SJCRH30 (cell line): Measurements from ENCODE around the gene FAM43A. TPM values are rescaled to one million over a fixed set of nuclear protein-coding genes. Genes with fewer than 3 reads are reported as not detected.

Source experiments
- DNase-seq, 2 experiments: peaks; one replicate each; pipeline ENCODE4 v3.0.0-alpha.2; 2015 to 2020
- H3K27ac ChIP-seq: fragments of 250-450 bp; sonication (Bioruptor Pico); 2 replicates; pipeline ENCODE4 v1.5.1; 2020; ENCODE audit warnings: mild to moderate bottlenecking, moderate library complexity
- H3K27me3 ChIP-seq: fragments of 250-450 bp; sonication (Bioruptor Pico); 2 replicates; pipeline ENCODE4 v1.5.1; 2020; ENCODE audit warnings: mild to moderate bottlenecking, moderate library complexity
- H3K36me3 ChIP-seq: fragments of 250-450 bp; sonication (Bioruptor Pico); 2 replicates; pipeline ENCODE4 v1.5.1; 2020; ENCODE audit warnings: mild to moderate bottlenecking, moderate library complexity
- H3K4me1 ChIP-seq: fragments of 250-450 bp; sonication (Bioruptor Pico); 2 replicates; pipeline ENCODE4 v1.5.1; 2020; ENCODE audit warnings: mild to moderate bottlenecking, moderate library complexity
- H3K4me3 ChIP-seq: fragments of 250-450 bp; sonication (Bioruptor Pico); 2 replicates; pipeline ENCODE4 v1.5.1; 2020; ENCODE audit warnings: mild to moderate bottlenecking, moderate library complexity
- H3K9me3 ChIP-seq: fragments of 250-450 bp; sonication (Bioruptor Pico); replicated peaks from 2 replicates; pipeline ENCODE4 v1.5.1; 2020; ENCODE audit warnings: mild to moderate bottlenecking, moderate library complexity
- total RNA-seq: library from RNA; depleted of rRNA; stranded (reverse); fragments of >200 nt; shearing (Covaris generic); gene quantifications from 2 replicates; pipeline ENCODE4 v1.2.3, GENCODE V29; 2014

Gene FAM43A
- total RNA-seq, 1 experiment from 2014 or later = 1.9 TPM

DNA sequence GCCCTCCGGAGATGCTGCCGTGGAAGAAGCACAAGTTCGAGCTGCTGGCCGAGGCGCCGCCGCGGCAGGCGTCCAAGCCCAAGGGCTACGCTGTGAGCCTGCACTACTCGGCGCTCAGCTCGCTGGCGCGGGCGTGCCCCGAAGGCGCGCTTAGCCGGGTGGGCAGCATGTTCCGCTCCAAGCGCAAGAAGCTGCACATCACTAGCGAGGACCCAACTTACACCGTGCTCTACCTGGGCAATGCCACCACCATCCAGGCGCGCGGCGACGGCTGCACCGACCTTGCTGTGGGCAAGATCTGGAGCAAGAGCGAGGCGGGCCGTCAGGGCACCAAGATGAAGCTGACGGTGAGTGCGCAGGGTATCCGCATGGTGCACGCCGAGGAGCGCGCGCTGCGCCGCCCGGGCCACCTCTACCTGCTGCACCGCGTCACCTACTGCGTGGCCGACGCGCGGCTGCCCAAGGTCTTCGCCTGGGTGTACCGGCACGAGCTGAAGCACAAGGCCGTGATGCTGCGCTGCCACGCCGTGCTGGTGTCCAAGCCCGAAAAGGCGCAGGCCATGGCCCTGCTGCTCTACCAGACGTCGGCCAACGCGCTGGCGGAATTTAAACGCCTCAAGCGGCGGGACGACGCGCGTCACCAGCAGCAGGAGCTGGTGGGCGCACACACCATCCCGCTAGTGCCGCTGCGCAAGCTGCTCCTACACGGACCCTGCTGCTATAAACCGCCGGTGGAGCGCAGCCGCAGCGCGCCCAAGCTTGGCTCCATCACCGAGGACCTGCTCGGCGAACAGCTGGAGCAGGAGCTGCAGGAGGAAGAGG lies 1.3 kb downstream of the FAM43A start:
- no peaks in the 10 kb centered on the region for H3K36me3 ChIP-seq
- H3K27ac ChIP-seq = no peak overlapping the region
- H3K4me1 ChIP-seq = peaks cover 12% of the 10 kb centered on the region
- H3K9me3 ChIP-seq = no peaks in the 10 kb centered on the region
- H3K27me3 ChIP-seq = no peaks in the 10 kb centered on the region
- no peak for DNase-seq
- H3K4me3 ChIP-seq = no peak overlapping the region

- Histone ChIP-seq H3K9me3 (no peaks in the 10 kb centered on the region), H3K27me3 (no peaks in the 10 kb centered on the region), H3K4me1 (peaks cover 11% of the 10 kb centered on the region), H3K36me3 (no peaks in the 10 kb centered on the region), H3K4me3 (no peak overlapping the region), H3K27ac (no peak overlapping the region)
- DNase-seq = no peak
Observed at GRCh38 chr3:194687638-194688199, 2.0 kb downstream of the FAM43A start.

DNA sequence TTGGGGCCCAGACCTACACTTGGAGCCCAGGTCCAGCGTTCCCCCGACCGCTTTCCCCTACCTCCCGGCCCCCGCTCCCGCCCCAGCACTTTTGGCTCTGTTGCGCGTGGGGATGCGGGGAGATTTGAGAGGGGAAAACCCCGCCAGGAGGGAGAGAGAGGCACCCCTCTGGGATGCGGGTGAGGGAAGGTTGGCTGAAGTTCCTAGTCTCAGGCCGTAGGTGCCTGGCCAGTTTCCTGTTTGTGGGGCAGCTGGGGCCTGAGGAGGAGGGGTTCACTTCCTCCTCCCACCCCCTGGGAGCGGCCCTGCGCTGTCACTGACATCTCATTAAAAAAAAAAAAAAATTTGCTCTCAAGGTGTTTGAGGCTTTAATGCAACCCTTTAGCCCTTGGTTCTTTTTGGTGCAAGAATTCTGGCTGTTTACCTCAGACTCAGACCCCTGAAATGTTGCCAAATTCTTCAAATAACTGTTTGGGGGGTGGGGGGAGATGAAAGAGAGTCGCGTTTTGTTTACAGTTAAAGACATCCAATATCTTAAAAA lies 2.6 kb downstream of the FAM43A start:
- Histone ChIP-seq H3K27me3 (no peaks in the 10 kb centered on the region), H3K36me3 (no peaks in the 10 kb centered on the region), H3K27ac (no peak overlapping the region), H3K4me3 (no peak overlapping the region), H3K9me3 (no peaks in the 10 kb centered on the region), H3K4me1 (peaks cover 6% of the 10 kb centered on the region)
- no peak for DNase-seq

DNA sequence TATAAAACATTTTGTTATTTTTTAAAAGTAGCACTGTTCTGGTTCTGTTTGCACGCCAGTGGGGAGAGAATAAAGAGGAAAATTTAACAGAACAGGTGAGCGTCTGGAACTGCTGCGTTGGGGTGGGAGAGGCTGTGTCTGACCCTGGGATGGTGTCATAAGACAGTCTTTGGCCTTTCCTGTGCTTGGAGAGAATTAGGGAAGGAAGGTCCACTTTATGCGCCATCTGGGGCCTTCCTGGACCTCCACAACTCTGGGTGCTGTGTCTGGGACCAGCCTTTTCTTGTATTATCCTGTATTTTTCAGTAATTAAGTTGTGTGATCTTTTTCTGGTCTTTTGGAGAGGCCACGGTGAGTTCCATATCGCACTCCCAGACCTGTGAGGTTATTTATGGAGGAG lies 3.3 kb downstream of the FAM43A start:
- H3K4me1 ChIP-seq = peaks cover 6% of the 10 kb centered on the region
- no peak overlapping the region for H3K27ac ChIP-seq
- no peak overlapping the region for H3K4me3 ChIP-seq

DNA sequence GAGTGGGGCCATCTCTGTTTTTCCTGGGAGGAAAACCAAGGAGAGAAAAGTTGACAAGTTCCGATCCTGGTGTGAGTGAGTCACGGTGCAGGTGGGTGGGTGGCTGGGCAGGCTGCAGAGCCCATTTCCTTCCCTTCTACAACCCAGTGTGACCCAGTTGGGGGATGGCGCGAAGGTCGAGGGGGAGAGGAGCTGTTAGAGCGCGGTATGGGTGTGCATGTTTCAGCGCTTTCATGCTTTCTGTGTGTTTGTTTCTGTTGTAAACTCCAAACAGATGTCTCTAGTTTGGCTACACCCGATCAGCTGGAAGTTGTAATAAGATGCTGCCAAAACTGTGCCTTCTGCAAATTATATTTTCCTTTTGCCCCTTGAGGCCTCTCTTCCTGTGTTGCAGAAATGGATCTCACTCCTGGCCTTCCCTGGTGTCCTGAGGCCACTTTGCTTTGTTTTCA lies 3.8 kb downstream of the FAM43A start:
- no peaks in the 10 kb centered on the region for H3K9me3 ChIP-seq
- H3K27me3 ChIP-seq = no peaks in the 10 kb centered on the region
- H3K4me1 ChIP-seq = peaks cover 6% of the 10 kb centered on the region
- H3K4me3 ChIP-seq = no peak overlapping the region
- H3K27ac ChIP-seq = no peak overlapping the region
- H3K36me3 ChIP-seq = no peaks in the 10 kb centered on the region
- no peak for DNase-seq

More for the DNA sequence above, 3.3 kb downstream of the FAM43A start:
- Histone ChIP-seq H3K27me3 (no peaks in the 10 kb centered on the region), H3K36me3 (no peaks in the 10 kb centered on the region), H3K9me3 (no peaks in the 10 kb centered on the region)
- DNase-seq = no peak

GRCh38 chr3:194690501-194691372 lies 5.1 kb downstream of the FAM43A start:
- no peak overlapping the region for H3K27ac ChIP-seq
- H3K27me3 ChIP-seq = no peaks in the 10 kb centered on the region
- no peak for DNase-seq
- no peak overlapping the region for H3K4me3 ChIP-seq
- H3K4me1 ChIP-seq = no peaks in the 10 kb centered on the region
- no peaks in the 10 kb centered on the region for H3K36me3 ChIP-seq
- no peaks in the 10 kb centered on the region for H3K9me3 ChIP-seq

GRCh38 chr3:194691481-194692283 lies 6.0 kb downstream of the FAM43A start:
- H3K9me3 ChIP-seq = no peaks in the 10 kb centered on the region
- H3K27ac ChIP-seq = no peak overlapping the region
- no peak for DNase-seq
- no peaks in the 10 kb centered on the region for H3K36me3 ChIP-seq
- H3K4me3 ChIP-seq = no peak overlapping the region
- no peaks in the 10 kb centered on the region for H3K27me3 ChIP-seq
- H3K4me1 ChIP-seq = no peaks in the 10 kb centered on the region

- Histone ChIP-seq H3K36me3 (no peaks in the 10 kb centered on the region), H3K4me3 (no peak overlapping the region), H3K4me1 (no peaks in the 10 kb centered on the region), H3K9me3 (no peaks in the 10 kb centered on the region), H3K27me3 (no peaks in the 10 kb centered on the region), H3K27ac (no peak overlapping the region)
- no peak for DNase-seq
Observed at GRCh38 chr3:194696702-194697101, 11.0 kb downstream of the FAM43A start.

DNA sequence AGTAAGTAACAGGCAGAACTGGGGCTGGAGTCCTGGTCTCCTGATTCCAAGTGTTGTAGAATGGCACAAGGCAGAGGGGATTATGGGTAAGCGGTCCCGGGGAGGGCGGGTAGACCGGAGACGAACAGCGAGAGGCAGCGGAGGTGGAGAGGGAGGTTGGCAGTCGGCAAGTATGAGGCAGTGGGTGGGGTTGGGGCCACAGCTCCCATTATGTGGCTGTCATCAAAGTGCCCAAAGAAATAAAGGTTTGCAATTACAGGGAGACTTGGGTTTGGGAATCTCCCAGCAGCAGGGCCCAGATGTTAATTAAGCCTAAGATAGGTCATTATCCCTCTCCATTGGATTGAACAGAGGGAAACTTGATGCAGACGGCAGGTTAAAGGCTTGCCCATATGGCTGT lies 16.9 kb downstream of the FAM43A start:
- no peaks in the 10 kb centered on the region for H3K9me3 ChIP-seq
- no peaks in the 10 kb centered on the region for H3K36me3 ChIP-seq
- H3K27ac ChIP-seq = no peak overlapping the region
- DNase-seq = no peak
- no peak overlapping the region for H3K4me3 ChIP-seq
- no peaks in the 10 kb centered on the region for H3K4me1 ChIP-seq
- no peaks in the 10 kb centered on the region for H3K27me3 ChIP-seq

GRCh38 chr3:194705227-194705626 lies 19.5 kb downstream of the FAM43A start:
- DNase-seq = no peak
- no peak overlapping the region for H3K27ac ChIP-seq
- no peaks in the 10 kb centered on the region for H3K4me1 ChIP-seq
- no peak overlapping the region for H3K4me3 ChIP-seq
- H3K27me3 ChIP-seq = no peaks in the 10 kb centered on the region
- H3K9me3 ChIP-seq = no peaks in the 10 kb centered on the region
- H3K36me3 ChIP-seq = no peaks in the 10 kb centered on the region

GRCh38 chr3:194705761-194706160 lies 20.1 kb downstream of the FAM43A start:
- Histone ChIP-seq H3K27me3 (no peaks in the 10 kb centered on the region), H3K9me3 (no peaks in the 10 kb centered on the region), H3K27ac (no peak overlapping the region), H3K4me3 (no peak overlapping the region), H3K4me1 (no peaks in the 10 kb centered on the region), H3K36me3 (no peaks in the 10 kb centered on the region)
- no peak for DNase-seq

DNA sequence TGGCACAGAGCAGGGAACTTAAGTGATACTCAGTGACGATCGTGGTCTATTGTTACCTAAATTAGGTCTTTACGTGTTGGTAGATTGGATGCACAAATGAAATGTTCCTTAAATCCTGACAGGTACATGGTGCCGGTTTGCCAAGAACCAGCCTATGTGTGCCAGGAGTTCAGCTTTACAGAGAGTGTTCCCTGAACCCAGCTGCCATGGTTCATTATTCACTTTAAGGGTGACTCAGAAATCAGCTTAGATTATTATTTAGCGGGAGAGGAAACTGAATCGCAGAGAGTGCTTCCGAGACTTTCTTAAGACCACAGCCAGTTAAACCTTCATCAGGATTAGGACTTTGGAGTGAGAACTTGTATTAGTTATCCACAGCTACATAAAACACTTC lies 21.5 kb downstream of the FAM43A start:
- Histone ChIP-seq H3K4me1 (no peaks in the 10 kb centered on the region; the same call in 1 of the 2 replicates), H3K4me3 (no peak overlapping the region), H3K27ac (no peak overlapping the region), H3K36me3 (no peaks in the 10 kb centered on the region), H3K9me3 (no peaks in the 10 kb centered on the region), H3K27me3 (no peaks in the 10 kb centered on the region)
- no peak for DNase-seq

GRCh38 chr3:194711286-194711685 lies 25.6 kb downstream of the FAM43A start:
- H3K27ac ChIP-seq = no peak overlapping the region

GRCh38 chr3:194711913-194712312 lies 26.2 kb downstream of the FAM43A start:
- Histone ChIP-seq H3K4me3 (no peak overlapping the region), H3K36me3 (no peaks in the 10 kb centered on the region), H3K9me3 (no peaks in the 10 kb centered on the region), H3K4me1 (no peaks in the 10 kb centered on the region; the same call in 1 of the 2 replicates), H3K27ac (no peak overlapping the region), H3K27me3 (no peaks in the 10 kb centered on the region)
- DNase-seq = peak; percentile 66 to 72

More at GRCh38 chr3:194711286-194711685, 25.6 kb downstream of the FAM43A start:
- no peak for DNase-seq
- Histone ChIP-seq H3K9me3 (no peaks in the 10 kb centered on the region), H3K4me1 (no peaks in the 10 kb centered on the region; the same call in 1 of the 2 replicates), H3K27me3 (no peaks in the 10 kb centered on the region), H3K4me3 (no peak overlapping the region), H3K36me3 (no peaks in the 10 kb centered on the region)
